NT2/D1 (cell line): ENCODE results near the gene SDK2.

ENCODE experiments used
- YY1 ChIP-seq: IDR thresholded peaks from 2 replicates; pipeline ENCODE4 v1.6.1; 2011; ENCODE audit not compliant: insufficient read length, insufficient read depth
- ZNF274 ChIP-seq: IDR thresholded peaks from 2 replicates; pipeline ENCODE4 v1.6.1; 2011; ENCODE audit warnings: mild to moderate bottlenecking, low read depth, low read length

GRCh38 chr17:73669771-73670170 is 25.5 kb upstream of the SDK2 start:
- TF ChIP-seq YY1 (no peak), ZNF274 (no peak)
